Measurements from ENCODE around the gene PIK3CA. TPM values are rescaled to one million over a fixed set of nuclear protein-coding genes. Genes with fewer than 3 reads are reported as not detected.

PIK3CA gene
- polyA plus RNA-seq, 3 donors, result 25.3 to 34.2 (median 28.2) TPM

DNA sequence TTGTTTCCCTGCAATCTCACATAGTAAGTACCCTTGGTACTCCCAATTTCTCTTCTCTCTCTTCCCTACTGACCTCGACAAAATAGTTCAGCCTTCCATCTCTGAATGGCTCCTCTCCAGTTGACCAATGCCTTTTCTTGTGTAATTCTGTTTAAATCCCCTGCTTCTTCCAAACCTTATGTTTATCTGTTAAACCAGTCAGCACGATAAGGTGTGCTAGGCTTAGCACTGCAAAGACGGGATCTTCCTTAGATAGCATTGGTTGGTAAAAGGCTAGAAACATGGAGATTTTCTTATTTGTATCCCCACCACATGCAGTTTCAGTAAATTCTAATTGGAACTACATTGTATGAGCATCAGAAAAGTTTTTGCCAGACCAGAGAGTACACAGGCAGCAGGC, 128.6 kb downstream of the PIK3CA start:
- no peak for DNase-seq (ENCODE audit: extremely low read depth in 1 of 11, low read depth in 9 of 11, low spot score in 4 of 11)

- DNase-seq (ENCODE audit: extremely low read depth in 1 of 11, low read depth in 9 of 11, low spot score in 4 of 11), result no peak
Measured at GRCh38 chr3:179278151-179278550, 130.0 kb downstream of the PIK3CA start.

DNA sequence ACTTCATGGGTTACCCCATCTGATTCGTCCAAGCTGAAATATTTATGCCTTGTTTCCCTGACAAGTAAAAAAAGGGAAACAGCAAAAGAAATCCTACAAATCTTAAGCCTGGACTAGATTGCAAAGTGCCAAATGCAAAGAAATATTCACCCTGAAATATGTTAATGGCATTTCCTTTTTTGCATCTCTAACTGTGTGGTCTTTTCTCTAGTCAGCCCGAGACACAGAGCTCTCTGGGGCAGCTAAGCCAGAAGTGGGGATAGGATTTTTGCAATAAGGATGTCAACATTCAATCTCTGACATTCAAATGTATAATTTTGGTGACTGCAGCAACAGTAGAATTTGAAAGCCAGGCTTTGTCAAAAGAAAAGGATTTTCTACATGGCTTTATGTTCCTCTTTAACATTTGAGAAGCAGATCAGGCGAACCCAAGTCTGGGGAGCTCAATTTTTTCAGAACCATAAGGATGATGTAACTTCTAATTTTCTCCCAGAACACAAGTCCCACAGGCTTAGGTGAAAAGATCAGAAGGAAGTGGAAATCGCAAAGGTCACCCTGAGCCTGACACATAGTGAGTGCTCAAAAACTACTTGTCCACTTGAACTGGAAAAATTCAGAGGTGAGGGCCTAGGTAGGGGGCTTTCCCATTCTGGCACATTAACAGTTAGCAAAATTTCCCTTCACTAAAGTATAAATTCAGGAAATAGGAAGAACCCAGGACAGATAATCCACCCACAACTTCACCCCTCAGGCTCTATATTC, 131.0 kb downstream of the PIK3CA start:
- no peak for DNase-seq (ENCODE audit: extremely low read depth in 1 of 11, low read depth in 9 of 11, low spot score in 4 of 11)

DNA sequence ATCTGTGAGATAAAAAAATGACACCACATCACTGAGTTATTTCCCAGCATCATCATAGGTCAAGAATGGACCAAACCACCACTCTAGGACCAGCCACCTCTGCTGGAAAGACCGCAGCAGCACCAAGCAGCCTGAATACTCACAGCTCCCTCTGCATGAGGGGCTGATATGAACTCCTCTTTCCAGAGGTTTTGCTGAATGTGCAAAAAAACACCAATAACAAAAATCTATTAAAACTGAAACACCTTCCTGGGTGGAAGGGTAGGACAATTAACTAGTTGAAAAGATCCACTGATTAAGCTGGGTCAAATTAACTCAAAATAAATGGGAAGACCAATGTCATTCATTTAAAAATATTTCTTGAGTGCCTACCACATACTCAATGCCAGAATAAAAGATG, 131.7 kb downstream of the PIK3CA start:
- DNase-seq (ENCODE audit: extremely low read depth in 1 of 11, low read depth in 9 of 11, low spot score in 4 of 11), result no peak

- no peak for DNase-seq (ENCODE audit: extremely low read depth in 1 of 11, low read depth in 9 of 11, low spot score in 4 of 11)
Measured at GRCh38 chr3:179281825-179282224, 133.7 kb downstream of the PIK3CA start.

DNA sequence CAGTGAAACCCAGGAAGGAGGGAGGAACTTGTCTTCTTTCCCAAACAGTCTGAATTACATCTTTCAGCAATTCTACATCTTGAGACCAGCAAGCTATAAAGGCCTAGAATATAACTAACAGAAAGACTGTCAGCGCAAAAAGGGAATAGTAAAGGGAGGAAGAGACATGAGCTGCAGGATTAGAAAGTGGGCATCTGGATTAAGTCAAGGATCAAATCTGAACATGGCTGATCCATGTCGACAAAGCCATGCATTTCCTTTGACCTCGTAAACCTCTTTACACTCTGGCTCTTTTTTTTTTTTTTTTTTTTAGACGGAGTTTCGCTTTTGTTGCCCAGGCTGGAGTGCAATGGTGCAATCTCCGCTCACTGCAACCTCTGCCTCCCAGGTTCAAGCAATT, 138.2 kb downstream of the PIK3CA start:
- DNase-seq (ENCODE audit: extremely low read depth in 1 of 11, low read depth in 9 of 11, low spot score in 4 of 11), result no peak

DNA sequence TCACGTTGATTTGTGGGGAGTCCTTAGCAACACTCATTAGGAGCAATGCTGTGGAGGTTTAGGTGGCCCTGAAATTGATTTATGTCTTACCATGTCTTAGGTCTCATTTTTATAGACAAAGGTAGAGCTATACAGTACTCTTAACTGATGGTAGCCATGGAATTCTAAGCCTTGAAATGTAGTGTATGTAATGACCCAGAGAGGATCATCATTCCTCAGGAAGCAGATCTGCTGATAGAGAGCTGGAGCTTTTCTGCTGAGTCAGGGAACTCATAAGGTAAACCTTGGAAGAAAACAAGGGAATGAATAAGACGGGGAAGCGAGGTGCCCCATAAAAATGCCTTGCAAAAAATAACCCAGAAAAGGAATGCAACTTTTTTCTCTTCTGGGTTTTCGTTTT, 140.7 kb downstream of the PIK3CA start:
- DNase-seq (ENCODE audit: extremely low read depth in 1 of 11, low read depth in 9 of 11, low spot score in 4 of 11), result peak in 1 of 11 donors; percentile 8

DNA sequence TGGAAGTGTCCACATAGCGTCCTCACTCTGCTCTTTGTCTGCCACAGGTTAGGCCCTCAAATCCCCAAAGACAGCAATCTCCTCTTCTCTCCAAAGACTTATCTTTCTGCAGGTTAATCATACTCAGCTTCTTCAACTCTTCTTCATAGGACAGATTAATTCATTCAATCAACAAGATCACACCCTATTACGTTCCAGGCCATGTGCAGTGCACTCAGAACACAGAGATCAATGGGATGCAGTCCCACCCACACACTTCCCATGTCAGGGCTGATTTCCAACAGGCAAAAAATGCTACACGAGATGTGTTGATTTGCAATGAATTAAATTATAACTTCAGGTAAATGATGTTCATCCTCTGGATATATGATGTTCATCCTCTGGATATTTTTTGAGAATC, 141.1 kb downstream of the PIK3CA start:
- DNase-seq (ENCODE audit: extremely low read depth in 1 of 11, low read depth in 9 of 11, low spot score in 4 of 11), result no peak

Other genes starting within 250 kb of the PIK3CA start
- gene ZMAT3, start 76.5 kb upstream of the PIK3CA start, polyA plus RNA-seq (ENCODE audit: insufficient read length in 3 of 3), result 1 to 10 TPM; 8.6 to 9.4 (median 9.2) TPM
- gene KCNMB3, start 102.8 kb downstream of the PIK3CA start, polyA plus RNA-seq (ENCODE audit: insufficient read length in 3 of 3), result 1 to 10 TPM; 5.0 to 8.8 (median 5.4) TPM
- gene ZNF639, start 174.7 kb downstream of the PIK3CA start, polyA plus RNA-seq (ENCODE audit: insufficient read length in 3 of 3), result 10 to 100 TPM; 51.9 to 66.1 (median 53.6) TPM
- 10 to 100 TPM; 56.5 to 83.4 (median 74.2) TPM for gene MFN1, start 199.4 kb downstream of the PIK3CA start, polyA plus RNA-seq (ENCODE audit: insufficient read length in 3 of 3)

All from renal cortex interstitium (tissue), 11 donors.